NCI-H1694 treated with DMSO at 0.1 percent for 48 hours (cell line): ENCODE data around the gene APOB.

Source experiments
- DNase-seq: peaks from one replicate; lab custom pipeline; 2025; lab: John Stamatoyannopoulos, UW

Gene APOB

DNA sequence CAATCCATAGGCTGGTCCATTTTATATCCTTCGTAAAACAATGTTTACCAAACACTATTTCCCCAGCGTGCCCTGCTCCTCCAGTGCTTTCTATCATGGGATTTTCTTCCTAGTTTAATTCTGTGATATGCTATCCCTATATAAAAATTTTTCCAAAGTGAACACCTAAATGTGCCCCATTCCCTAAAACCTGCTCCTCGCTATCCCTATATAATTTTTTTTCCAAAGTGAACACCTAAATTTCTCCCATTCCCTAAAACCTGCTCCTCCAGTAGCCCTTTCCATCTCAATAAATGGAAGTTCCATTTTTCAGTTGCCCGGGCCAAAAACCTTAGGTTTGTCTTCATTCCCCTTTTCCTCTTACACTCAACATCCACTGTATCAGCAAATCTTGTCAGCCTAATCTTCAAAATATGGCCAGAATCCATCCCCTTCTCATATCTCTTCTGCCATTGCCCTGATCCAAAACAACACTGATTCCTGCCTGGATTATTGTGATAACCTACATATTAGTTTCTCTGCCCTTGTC is 26.1 kb downstream of the APOB start:
- DNase-seq: no peak

DNA sequence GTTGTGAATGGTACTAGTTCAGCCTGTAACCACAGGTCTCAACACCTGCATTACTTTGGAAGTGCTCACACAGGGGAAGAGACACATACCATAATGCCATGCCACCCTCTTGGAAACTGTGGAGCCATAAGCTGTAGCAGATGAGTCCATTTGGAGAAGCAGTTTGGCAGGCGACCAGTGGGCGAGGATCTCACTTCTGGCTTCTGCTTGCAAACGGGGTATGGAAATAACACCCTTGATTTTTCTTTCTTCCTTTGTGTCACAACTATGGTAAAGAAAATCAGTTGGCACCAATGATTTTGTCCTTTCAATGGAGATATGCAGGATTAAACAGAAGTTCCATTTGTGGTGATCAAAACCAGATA is 28.6 kb downstream of the APOB start:
- no peak for DNase-seq

GRCh38 chr2:21014364-21015280 is 29.3 kb downstream of the APOB start:
- no peak for DNase-seq

DNA sequence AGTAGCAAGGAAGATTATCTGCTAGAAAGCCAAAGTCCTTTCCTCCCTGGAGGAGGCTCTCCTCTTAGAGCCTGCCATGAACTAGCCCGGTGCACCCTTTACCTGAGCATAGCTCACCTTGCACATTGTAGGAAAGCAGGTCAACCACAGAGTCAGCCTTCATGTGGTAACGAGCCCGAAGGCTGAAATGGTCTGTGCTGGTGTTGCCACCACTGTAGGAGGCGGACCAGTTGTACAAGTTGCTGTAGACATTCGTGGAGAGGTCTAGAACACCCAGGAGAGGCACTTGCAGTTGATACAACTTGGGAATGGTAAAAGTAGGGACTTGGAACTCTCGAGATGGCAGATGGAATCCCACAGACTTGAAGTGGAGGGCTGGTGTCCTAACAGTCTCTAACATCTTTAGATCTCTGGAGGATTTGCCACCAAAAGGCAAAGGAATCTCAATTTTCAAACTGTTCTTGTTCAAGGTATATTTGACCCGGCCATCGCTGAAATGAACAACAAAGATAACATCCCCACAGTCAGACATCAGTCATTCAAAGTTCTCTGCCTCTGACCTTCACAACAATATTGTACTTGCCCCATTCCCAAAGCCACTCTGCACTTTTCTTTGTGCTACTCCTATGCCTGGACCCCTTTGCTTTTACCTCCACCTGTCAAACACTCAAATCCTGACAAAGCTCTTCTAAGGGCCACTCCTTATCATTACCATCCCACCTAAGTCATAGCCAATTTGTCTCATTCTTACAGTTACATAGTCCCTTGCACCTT is 30.6 kb downstream of the APOB start:
- DNase-seq: no peak

DNA sequence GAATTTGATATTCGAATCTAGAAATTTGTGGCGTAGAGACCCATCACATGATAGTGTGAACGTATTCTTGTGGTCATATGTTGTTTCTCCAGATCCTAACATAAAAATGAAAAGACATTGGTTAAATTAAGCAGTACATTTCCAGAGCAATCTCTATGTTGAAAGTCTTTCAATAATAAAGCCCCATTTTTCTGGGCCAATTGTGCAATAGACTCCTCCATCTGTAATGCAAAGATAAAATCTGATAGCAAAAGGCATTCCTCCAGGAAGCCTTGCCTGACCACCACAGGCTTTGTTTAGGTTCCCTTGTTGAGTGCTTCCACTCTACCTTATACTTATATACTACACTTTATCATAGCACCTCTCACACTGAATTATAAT is 31.3 kb downstream of the APOB start:
- DNase-seq: no peak

DNA sequence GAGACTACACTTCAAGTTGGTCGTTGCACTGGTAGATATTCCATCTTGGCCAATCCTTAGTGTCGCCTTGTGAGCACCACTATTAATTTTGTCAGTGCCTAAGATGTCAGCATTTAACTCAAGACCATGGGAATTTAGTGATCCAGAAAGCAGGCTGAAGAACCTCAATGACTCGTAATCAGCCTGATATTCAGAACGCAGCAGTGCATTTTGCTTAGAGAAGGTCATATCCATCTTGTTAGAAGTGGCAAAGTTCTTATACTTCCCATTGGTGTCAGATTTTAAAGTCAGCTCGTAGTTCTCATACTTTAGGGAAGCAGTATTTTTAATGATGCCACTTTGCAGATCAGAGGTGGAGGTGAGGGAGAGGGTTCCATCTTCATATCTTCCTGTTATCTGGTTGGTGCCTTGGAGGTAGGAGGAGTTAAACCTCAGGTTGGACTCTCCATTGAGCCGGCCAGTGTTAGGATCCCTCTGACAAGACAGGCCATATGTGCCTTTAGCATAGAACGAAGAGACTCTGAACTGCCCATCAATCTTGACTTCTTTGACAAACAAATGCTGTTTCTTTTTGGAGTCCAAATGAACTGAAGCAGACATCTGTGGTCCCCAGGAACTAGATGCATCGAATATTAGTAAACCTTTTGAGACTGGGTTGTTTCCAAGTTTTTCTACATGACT is 31.9 kb downstream of the APOB start:
- no peak for DNase-seq

DNA sequence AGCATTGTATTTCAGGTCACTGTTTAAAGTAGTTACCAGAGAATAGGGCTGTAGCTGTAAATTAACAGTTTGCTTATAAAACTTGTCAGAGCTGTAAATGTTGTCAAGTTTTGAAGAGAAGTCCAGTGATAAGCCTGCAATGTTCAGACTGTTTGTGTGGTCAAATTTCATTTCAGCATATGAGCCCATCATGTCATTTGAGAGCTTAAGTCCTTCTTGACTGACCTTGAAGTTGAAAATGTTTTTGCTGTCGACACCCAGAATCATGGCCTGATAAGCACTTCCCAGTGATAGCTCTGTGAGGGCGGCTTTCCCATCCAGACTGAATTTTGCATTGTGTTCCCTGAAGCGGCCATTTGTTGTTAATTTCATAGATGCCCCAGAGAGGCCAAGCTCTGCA is 32.4 kb downstream of the APOB start:
- no peak for DNase-seq

GRCh38 chr2:21010813-21011439 is 32.9 kb downstream of the APOB start:
- DNase-seq: no peak

- no peak for DNase-seq
Measured at GRCh38 chr2:21009662-21010225, 34.1 kb downstream of the APOB start.

- DNase-seq: no peak
Measured at GRCh38 chr2:21008790-21009661, 34.8 kb downstream of the APOB start.

DNA sequence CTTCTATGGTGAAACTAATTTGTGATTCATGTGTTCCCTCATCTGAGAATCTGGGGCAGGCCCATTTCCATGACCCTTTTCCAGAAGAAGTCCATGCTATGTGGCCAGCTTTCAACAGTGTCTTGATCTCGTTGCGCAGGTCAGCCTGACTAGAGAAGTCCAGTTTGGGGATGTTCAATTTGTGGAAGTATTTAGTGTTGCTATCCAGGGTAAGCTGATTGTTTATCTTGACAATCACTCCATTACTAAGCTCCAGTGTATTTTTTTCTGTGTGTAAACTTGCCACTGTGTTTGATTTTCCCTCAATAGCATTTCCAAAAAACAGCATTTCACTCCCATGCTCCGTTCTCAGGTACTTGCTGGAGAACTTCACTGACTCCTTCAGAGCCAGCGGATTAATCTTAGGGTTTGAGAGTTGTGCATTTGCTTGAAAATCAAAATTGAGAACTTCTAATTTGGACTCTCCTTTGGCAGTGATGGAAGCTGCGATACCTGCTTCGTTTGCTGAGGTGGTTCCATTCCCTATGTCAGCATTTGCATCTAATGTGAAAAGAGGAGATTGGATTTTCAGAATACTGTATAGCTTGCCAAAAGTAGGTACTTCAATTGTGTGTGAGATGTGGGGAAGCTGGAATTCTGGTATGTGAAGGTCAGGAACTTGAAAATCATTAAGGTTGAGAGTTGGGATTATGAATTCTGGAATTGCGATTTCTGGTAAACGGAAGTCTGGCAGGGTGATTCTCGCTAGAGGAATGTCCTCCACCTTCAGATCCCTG is 35.7 kb downstream of the APOB start:
- no peak for DNase-seq

DNA sequence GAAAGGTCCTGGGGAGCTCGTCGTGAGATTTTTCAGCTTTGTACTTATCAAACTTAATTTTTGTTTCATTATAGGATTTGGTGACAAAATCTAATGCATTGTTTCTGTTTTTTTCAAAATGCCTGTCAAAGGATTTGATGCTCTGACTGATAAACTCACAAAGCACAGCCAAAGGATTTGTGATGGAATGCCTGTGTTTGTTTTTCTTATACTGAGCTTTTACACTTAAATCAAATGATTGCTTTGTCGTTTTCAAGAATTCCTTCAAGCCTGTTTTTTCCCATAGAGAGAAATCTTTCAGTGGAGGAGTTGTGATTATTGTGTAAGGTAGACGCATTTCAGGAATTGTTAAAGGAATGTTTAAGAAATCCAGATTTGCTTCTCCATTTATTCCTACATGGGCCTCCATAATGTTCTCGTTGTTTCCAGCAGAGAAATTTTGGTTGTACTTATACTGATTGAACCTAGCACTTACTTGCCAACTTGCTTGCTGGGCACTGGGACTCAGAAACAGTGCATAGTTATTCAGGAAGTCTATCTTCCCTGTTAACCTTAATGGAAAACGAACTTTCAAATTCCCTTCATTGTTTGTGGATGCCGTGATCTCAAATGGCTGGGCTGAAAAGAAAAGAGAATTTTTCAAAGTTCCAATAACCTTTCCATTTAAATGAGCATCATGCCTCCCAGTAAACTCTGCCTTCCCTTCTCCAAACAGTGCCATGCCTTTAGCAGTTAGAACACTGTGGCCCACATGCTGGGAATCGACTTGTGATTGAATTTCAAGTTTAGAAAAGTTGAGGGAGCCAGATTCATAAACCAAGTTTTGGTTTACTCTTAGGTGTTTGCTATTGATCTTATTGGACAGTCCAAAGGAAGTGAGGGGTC is 36.5 kb downstream of the APOB start:
- DNase-seq: no peak

DNA sequence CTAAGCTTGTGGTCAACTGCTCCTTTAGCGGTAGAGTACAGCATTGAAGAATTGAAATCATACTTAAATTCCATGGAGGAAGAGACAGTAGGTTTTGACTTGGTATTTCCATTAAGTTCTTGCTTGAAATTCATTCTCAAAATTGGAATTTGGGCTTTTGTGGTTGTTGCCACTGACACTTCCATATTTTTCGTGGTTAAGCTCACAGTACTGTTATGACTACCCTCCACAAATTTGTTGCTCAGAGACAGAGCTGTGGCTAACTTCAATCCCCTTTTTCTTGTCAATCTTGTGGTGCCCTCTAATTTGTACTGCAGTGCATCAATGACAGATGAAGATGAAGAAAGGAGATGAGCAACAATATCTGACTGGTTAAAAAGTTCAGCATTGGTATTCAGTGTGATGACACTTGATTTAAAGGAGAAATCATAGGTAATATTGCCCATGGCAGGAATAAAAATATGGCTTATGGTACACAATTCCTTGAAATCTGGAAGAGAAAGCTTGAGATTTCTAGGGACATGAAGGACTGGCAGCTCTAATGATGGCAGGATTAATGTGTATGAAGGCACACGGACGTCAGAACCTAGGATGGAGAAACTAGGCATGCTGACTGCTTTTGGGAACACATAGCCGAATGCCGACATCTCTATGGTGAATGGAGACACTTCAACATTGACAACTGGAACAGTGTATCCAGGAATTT is 37.3 kb downstream of the APOB start:
- no peak for DNase-seq

DNA sequence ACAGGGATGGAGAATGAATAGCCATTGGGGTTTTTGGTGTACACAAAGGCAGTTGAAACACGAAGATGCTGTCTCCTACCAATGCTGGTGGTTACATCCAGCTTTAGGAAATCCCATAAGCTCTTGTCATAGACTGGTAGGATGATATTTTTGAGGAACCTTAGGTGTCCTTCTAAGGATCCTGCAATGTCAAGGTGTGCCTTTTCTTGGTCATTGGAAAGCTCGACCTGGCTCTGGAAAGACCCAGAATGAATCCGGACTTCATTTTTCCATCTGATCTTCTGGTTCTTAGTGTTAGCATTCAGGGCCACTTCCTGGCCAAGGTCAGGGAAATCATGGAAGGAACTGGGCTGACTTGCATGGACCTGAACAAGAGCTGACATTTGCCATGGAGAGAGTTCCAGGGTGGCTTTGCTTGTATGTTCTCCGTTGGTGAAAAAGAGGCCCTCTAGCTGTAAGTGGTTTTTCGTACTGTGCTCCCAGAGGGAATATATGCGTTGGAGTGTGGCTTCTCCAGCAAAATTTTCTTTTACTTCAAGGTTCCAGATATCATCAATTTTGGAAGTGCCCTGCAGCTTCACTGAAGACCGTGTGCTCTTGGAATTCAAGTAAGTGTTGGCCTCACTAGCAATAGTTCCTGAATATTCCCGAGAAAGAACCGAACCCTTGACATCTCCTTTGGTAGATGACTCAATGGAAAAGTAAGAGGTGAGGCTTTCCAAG is 38.0 kb downstream of the APOB start:
- DNase-seq: no peak

- no peak for DNase-seq
Measured at GRCh38 chr2:21005111-21005699, 38.7 kb downstream of the APOB start.

GRCh38 chr2:21004181-21004572 is 39.7 kb downstream of the APOB start:
- DNase-seq: no peak

DNA sequence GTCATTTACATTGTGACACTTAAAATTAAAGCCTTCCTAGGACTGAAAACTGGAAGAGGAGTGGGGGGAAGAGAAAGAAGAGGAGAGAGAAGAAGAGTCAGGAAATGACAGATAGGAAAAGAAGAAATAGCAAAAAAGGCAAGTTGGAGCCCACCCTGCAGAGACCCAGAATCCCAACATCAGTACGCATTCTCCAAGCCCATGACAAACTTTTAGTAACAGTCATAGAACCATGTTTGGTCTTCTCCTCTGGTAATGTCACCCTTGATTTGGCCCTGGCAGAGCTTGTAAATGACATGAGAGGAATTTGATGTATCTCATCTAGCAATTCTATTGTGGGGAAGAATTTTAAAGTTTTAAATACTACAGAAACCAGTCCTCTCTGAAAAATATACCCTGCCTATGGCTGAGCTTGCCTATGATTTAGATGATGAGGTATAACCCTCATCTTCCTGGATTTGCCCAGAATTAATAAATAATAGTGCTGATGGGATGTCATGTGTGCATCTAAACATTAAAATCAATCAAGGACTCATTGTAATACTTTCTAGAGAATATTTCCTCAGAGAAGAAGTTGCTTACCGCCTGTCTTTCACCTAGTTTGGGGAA is 40.2 kb downstream of the APOB start:
- DNase-seq: no peak
